NCI-H345 treated with DMSO at 0.1 percent for 48 hours (cell line): Measurements from ENCODE around the gene ATP1A4.

Experiments used
- DNase-seq: peaks from one replicate; lab custom pipeline; 2025; ENCODE audit not compliant: unreplicated experiment; lab: John Stamatoyannopoulos, UW

Gene ATP1A4

GRCh38 chr1:160204526-160205241, 53.3 kb downstream of the ATP1A4 start:
- DNase-seq: no peak

GRCh38 chr1:160205242-160206035, 54.0 kb downstream of the ATP1A4 start, which contains the start of gene PEA15:
PEA15 (plus strand) TSS chr1:160205384; CDS start chr1:160211545, 6,161 bp downstream.
- DNase-seq: peak; percentile 23

- DNase-seq: no peak
These were observed 54.6 kb downstream of the ATP1A4 start for GRCh38 chr1:160206036-160206389.

- no peak for DNase-seq
These were observed 55.2 kb downstream of the ATP1A4 start for GRCh38 chr1:160206421-160207117.

- DNase-seq: no peak
These were observed 55.8 kb downstream of the ATP1A4 start for GRCh38 chr1:160207118-160207650.

GRCh38 chr1:160207771-160208556, 56.6 kb downstream of the ATP1A4 start:
- no peak for DNase-seq

GRCh38 chr1:160208557-160209320, 57.3 kb downstream of the ATP1A4 start:
- DNase-seq: no peak

- no peak for DNase-seq
These were observed 58.1 kb downstream of the ATP1A4 start for GRCh38 chr1:160209321-160210046.

- no peak for DNase-seq
These were observed 59.2 kb downstream of the ATP1A4 start for GRCh38 chr1:160210561-160210960.

- DNase-seq: no peak
These were observed 59.8 kb downstream of the ATP1A4 start for GRCh38 chr1:160211046-160211790.

GRCh38 chr1:160214481-160215140, 63.2 kb downstream of the ATP1A4 start:
- DNase-seq: no peak

- DNase-seq: no peak
These were observed 64.9 kb downstream of the ATP1A4 start for GRCh38 chr1:160216301-160216700.

GRCh38 chr1:160217481-160218051, 66.2 kb downstream of the ATP1A4 start:
- DNase-seq: peak; percentile 56

- DNase-seq: no peak
These were observed 67.9 kb downstream of the ATP1A4 start for GRCh38 chr1:160219062-160219929.

- DNase-seq: no peak
These were observed 68.9 kb downstream of the ATP1A4 start for GRCh38 chr1:160220301-160220700.

GRCh38 chr1:160221089-160221488, 69.7 kb downstream of the ATP1A4 start:
- no peak for DNase-seq

GRCh38 chr1:160222546-160222945, 71.1 kb downstream of the ATP1A4 start:
- no peak for DNase-seq
